WI38 (cell line): ENCODE data around the gene IKBKE.

ENCODE experiments used
- H3K4me3 ChIP-seq: 2 replicates; pipeline ENCODE4 v1.5.1; 2011; ENCODE audit warnings: low read depth, mild to moderate bottlenecking, control low read depth, low read length
- TF ChIP-seq, protein P1 (sequence below): IDR thresholded peaks from 2 replicates; pipeline ENCODE4 v1.5.1; 2012; ENCODE audit warnings: low read depth, mild to moderate bottlenecking, control low read depth, low read length

IKBKE gene

DNA sequence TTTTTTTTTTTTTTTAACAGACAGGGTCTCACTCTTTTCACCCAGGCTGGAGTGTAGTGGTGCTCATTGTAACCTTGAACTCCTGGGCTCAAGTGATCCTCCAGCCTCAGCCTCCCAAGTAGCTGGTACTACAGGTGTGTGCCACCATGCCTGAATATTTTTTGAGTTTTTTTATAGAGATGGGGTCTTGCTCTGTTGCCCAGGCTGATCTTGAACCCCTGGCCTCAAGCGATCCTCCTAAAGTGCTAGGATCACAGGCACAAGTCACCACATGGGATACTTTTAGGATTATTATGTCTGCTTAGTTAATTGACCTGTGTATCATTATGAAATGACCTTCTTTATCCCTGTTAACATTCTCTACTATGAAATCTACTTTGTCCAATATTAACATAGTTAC lies 75.1 kb downstream of the IKBKE start:
- TF ChIP-seq, protein P1, sequence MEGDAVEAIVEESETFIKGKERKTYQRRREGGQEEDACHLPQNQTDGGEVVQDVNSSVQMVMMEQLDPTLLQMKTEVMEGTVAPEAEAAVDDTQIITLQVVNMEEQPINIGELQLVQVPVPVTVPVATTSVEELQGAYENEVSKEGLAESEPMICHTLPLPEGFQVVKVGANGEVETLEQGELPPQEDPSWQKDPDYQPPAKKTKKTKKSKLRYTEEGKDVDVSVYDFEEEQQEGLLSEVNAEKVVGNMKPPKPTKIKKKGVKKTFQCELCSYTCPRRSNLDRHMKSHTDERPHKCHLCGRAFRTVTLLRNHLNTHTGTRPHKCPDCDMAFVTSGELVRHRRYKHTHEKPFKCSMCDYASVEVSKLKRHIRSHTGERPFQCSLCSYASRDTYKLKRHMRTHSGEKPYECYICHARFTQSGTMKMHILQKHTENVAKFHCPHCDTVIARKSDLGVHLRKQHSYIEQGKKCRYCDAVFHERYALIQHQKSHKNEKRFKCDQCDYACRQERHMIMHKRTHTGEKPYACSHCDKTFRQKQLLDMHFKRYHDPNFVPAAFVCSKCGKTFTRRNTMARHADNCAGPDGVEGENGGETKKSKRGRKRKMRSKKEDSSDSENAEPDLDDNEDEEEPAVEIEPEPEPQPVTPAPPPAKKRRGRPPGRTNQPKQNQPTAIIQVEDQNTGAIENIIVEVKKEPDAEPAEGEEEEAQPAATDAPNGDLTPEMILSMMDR: no peak
- H3K4me3 ChIP-seq: no peak overlapping the region
